Duodenal mucosa (tissue), 2 donors: ENCODE results near the gene HNF4A.

ENCODE experiments used
- H3K27ac ChIP-seq: one replicate; pipeline ENCODE4 v1.7.0; 2013; ENCODE audit warnings: low read depth, low read length
- H3K27me3 ChIP-seq, 2 donors: one replicate each; pipeline ENCODE4 v1.7.0; 2013; ENCODE audit warnings: low read length in 2 of 2, control low read depth in 1 of 2; ENCODE audit not compliant: insufficient read depth in 2 of 2, control insufficient read depth in 1 of 2
- H3K36me3 ChIP-seq, 2 donors: one replicate each; pipeline ENCODE4 v1.7.0; 2013; ENCODE audit warnings: low read length in 2 of 2, control low read depth in 1 of 2; ENCODE audit not compliant: insufficient read depth in 2 of 2, control insufficient read depth in 1 of 2
- H3K4me1 ChIP-seq, 2 donors: one replicate each; pipeline ENCODE4 v1.7.0; 2013; ENCODE audit warnings: low read length in 2 of 2, control low read depth in 1 of 2; ENCODE audit not compliant: insufficient read depth in 2 of 2, control insufficient read depth in 1 of 2
- H3K4me3 ChIP-seq, 2 donors: one replicate each; pipeline ENCODE4 v1.7.0; 2013; ENCODE audit warnings: low read length in 2 of 2, low read depth in 1 of 2
- H3K9ac ChIP-seq, 2 donors: one replicate each; pipeline ENCODE4 v1.7.0; 2013; ENCODE audit warnings: low read length in 2 of 2, low read depth in 1 of 2
- H3K9me3 ChIP-seq, 2 donors: one replicate each; pipeline ENCODE4 v1.7.0; 2013; ENCODE audit warnings: low read length in 2 of 2, control low read depth in 1 of 2; ENCODE audit not compliant: control insufficient read depth in 1 of 2

Gene HNF4A

DNA sequence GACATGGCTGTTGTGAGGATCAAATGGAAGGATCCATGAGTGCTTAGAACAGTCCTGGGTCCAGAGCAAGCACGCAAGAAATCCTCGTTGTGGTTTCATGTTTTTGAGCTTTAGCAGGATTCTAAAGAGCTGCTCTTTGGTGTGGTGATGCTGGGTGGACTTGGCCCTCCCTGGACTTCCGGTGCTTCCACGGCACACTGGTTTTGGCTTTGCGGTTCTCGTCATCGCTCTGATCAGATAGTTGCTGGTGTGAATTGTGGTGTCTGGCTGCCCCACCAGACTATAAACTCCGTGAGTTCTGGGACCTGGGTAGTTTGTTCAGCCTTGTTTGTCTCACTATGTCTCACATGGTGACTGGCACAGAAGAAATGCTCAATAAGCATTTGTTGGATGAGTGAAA, 3.3 kb downstream of the HNF4A start:
- H3K9me3 ChIP-seq, result no peaks in the 10 kb centered on the region
- peaks cover 28 to 37% of the 10 kb centered on the region in 2 donors for H3K4me1 ChIP-seq
- peak overlapping the region; percentile 42 to 55 for H3K4me3 ChIP-seq
- H3K9ac ChIP-seq, result peak overlapping the region; percentile 16 to 30
- H3K36me3 ChIP-seq, result peaks cover 3 to 4% of the 10 kb centered on the region in 2 donors
- no peak overlapping the region for H3K27ac ChIP-seq
- H3K27me3 ChIP-seq, result no peaks in the 10 kb centered on the region

DNA sequence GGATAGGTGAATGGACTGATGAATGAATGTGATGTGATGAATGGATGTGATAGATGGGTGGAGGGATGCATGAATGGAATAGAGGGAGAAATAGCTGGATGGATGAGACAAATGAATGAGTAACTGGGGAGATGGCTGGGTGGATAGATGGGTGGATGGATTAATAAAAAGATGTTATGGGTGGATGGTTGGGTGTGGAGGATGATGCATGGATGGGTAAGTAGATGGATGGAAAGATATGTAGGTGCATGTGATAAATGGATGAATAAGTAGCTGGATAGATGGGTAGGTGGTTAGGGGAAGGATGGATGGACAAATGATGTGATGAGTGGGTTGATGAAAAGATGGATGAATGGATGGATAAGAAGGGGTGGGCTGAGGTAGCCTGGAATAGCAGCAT, 4.7 kb downstream of the HNF4A start:
- Histone ChIP-seq H3K4me3 (no peak overlapping the region), H3K9me3 (no peaks in the 10 kb centered on the region), H3K27ac (no peak overlapping the region), H3K4me1 (peaks cover 28 to 37% of the 10 kb centered on the region in 2 donors), H3K36me3 (peaks cover 3 to 6% of the 10 kb centered on the region in 2 donors), H3K9ac (no peak overlapping the region), H3K27me3 (no peaks in the 10 kb centered on the region)

DNA sequence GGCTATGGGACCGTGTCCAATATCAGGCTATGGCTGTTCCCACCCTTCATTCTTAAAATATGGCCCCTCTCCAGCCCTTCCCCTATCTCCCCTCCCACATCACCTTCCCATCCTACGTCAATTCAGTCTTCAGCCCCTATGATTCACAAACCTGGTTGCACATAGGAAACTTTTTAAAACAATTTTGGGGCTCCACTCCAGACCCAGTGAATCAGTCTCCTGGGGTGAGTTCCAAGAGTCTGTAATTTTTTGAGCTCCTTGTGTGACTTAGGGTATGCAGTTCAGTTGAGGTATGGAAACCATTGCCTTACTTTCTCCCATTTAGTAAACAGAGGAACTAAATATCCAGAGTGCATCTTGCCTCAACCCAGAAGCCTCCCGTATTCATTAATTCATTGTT, 5.5 kb downstream of the HNF4A start:
- peaks cover 28 to 37% of the 10 kb centered on the region in 2 donors for H3K4me1 ChIP-seq
- no peak overlapping the region for H3K4me3 ChIP-seq
- no peak overlapping the region for H3K27ac ChIP-seq
- H3K27me3 ChIP-seq, result no peaks in the 10 kb centered on the region
- no peak overlapping the region for H3K9ac ChIP-seq
- H3K9me3 ChIP-seq, result no peaks in the 10 kb centered on the region
- H3K36me3 ChIP-seq, result peaks cover 3 to 6% of the 10 kb centered on the region in 2 donors

DNA sequence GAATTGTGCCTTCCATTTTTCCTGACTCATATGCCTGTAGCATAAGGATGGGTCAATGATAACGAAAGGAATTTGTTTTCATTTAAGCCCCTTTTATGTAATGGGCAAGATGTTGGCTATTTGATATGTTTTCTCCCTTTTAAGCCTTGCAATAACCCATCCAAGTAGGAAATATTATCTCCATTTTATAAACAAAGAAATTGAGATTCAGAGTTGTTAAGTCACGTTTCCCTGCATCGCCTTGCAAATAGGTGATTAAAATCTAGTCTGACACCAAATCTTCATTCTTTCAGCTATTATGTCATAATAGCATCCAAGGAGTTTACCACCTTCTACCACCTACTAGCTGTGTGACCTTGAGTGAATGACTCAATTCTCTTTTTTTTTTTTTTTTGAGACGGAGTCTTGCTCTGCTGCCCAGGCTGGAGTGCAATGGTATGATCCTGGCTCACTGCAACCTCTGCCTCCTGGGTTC, 7.0 kb downstream of the HNF4A start:
- no peaks in the 10 kb centered on the region for H3K9me3 ChIP-seq
- peaks cover 23 to 29% of the 10 kb centered on the region in 2 donors for H3K4me1 ChIP-seq
- H3K36me3 ChIP-seq, result peaks cover 2 to 3% of the 10 kb centered on the region in 2 donors
- no peak overlapping the region for H3K27ac ChIP-seq
- H3K9ac ChIP-seq, result no peak overlapping the region
- H3K27me3 ChIP-seq, result no peaks in the 10 kb centered on the region
- H3K4me3 ChIP-seq, result no peak overlapping the region

DNA sequence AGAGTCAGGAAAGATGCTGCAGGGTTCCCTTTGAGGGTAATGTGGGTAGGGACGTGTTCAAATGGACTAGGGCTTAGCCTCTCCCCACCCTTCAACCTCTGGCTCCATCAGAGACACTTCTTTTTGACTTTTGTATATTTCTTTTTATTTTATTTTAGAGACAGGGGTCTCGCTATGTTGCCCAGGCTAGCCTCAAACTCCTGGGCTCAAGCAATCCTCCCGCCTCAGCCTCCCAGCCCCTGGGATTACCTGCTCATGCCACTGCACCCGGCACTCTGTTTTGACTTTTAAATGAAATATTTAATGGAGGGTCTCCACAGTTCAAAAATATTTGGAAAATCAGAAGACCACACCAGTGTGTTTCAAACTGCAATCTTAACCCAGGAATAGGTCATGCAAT, 8.6 kb downstream of the HNF4A start:
- no peak overlapping the region for H3K4me3 ChIP-seq
- H3K4me1 ChIP-seq, result peaks cover 10 to 25% of the 10 kb centered on the region in 2 donors
- H3K27me3 ChIP-seq, result no peaks in the 10 kb centered on the region
- no peaks in the 10 kb centered on the region for H3K9me3 ChIP-seq
- peaks cover 2 to 7% of the 10 kb centered on the region in 2 donors for H3K36me3 ChIP-seq
- no peak overlapping the region for H3K27ac ChIP-seq
- H3K9ac ChIP-seq, result no peak overlapping the region

DNA sequence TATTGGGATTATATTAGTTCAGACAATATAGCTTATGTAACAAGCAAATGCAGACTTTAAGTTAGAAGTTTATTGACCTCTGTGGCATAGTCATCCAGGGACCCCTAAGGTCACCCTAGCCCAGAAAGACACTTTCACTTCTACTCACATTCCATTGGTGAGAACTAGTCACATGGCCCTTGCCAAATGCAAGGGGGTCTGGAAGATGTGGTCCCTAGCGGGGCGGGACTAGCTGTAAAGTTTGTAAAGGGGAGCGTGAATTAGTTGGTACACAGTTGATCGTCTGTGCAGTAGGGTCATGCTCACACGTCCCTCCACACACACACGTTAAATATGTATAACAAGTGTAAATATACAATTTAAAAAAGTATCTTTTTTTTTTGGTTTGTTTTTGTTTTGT, 9.3 kb downstream of the HNF4A start:
- Histone ChIP-seq H3K36me3 (peaks cover 2 to 7% of the 10 kb centered on the region in 2 donors), H3K9me3 (no peaks in the 10 kb centered on the region), H3K4me3 (no peak overlapping the region), H3K9ac (no peak overlapping the region), H3K27me3 (no peaks in the 10 kb centered on the region), H3K4me1 (peaks cover 11 to 23% of the 10 kb centered on the region in 2 donors), H3K27ac (no peak overlapping the region)

DNA sequence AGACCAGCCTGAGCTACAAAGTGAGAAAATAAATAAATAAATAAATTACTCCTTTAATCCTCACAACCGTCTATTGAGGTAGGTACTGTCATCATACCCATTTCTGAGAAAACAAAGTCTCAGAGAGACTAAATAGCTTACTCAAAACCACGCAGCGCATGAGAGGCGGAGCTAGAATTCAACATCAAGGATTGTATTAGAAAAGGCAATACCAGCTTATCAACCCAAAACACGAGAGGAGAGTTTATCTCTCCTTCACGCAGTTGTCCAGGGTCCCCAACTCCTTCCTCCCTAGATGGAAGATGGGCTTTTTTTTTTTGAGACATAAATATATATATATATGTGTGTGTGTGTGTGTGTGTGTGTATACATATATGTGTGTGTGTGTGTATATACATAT, 12.2 kb downstream of the HNF4A start:
- H3K27ac ChIP-seq, result no peak overlapping the region
- no peak overlapping the region for H3K9ac ChIP-seq
- H3K36me3 ChIP-seq, result peaks cover 2 to 4% of the 10 kb centered on the region in 2 donors
- no peaks in the 10 kb centered on the region for H3K27me3 ChIP-seq
- peaks cover 18 to 19% of the 10 kb centered on the region in 2 donors for H3K4me1 ChIP-seq
- no peaks in the 10 kb centered on the region for H3K9me3 ChIP-seq
- H3K4me3 ChIP-seq, result no peak overlapping the region

DNA sequence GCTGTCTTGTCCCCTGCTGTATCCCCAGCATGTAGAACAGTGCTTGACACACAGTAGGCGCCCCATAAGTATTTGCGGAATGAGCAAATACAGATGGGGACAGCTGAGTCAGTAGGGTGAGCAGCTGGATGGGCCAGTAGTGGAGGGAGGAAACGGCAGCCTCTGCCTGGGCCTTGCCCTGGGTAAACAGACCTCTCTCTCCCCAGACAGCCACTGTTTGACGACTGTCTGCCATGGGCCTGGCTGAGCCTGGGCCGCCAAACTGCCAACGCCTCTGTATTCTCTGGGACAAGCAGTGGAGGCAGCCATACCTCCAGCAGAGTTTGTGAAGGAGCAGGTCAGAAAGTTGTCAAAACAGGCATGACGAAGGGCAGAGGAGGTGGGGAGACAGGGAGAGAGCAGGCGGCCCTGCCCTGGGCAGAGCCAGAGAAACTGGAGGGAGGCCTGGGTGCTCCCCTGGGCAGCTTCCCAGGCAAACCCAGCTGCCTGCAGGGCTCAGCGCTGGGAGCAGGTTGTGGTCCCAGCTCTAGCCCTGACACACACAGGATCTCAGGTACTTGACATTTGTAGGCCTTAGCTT, 15.2 kb downstream of the HNF4A start:
- no peak overlapping the region for H3K4me3 ChIP-seq
- no peak overlapping the region for H3K27ac ChIP-seq
- H3K9ac ChIP-seq, result no peak overlapping the region
- H3K27me3 ChIP-seq, result no peaks in the 10 kb centered on the region
- peaks cover 18 to 19% of the 10 kb centered on the region in 2 donors for H3K4me1 ChIP-seq
- no peaks in the 10 kb centered on the region for H3K9me3 ChIP-seq
- H3K36me3 ChIP-seq, result peaks cover 0 to 4% of the 10 kb centered on the region in 2 donors

DNA sequence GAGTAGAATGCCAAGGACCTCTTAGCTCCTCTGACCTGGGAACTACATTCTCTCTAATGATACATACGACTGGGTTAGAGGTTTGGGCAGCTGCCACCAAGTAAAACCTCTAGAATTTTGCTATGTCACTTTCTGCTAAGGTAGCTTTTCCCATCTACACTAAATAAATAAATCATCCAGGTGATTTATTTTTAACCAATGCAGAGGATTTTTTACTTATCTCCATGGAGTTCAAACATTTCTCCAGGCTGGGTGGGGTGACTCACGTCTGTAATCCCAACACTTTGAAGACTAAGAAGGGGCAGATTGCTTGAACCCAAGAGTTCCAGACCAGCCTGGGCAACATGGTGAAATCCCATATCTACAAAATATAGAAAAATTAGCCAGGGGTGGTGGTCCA, 27.1 kb downstream of the HNF4A start:
- Histone ChIP-seq H3K27me3 (no peaks in the 10 kb centered on the region), H3K36me3 (peaks cover 0 to 6% of the 10 kb centered on the region in 2 donors), H3K4me3 (no peak overlapping the region), H3K4me1 (peaks cover 6 to 8% of the 10 kb centered on the region in 2 donors), H3K27ac (no peak overlapping the region), H3K9ac (no peak overlapping the region), H3K9me3 (no peaks in the 10 kb centered on the region)

DNA sequence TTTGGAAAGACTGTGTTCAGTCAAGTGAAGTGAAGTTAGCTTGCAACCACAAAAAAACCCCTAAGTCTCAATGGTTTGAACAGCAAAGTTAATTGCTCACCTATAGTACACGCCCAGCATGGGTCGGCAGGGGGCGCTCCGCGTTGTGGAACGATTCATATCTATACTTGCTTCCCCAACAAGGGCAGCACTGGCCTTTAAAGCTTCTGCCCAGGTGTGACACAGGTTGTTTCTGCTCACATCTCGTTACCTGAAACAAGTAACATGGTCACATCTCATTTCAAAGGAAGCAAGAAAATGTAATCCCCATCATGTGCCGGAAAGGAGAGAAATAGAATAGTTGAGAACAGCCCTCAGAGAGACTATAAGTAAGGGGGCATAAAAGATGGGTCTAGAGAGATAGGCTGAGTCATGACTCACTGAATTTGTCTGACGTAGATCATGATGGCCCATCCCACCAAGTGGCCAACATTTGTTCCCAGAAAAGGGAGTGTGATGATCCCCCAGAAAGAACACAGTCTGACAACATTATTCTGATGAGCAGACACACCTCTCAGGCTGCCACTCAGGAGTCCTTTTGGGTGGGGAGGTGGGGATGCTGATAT, 29.0 kb downstream of the HNF4A start:
- peaks cover 15 to 22% of the 10 kb centered on the region in 2 donors for H3K4me1 ChIP-seq
- H3K36me3 ChIP-seq, result peaks cover 0 to 7% of the 10 kb centered on the region in 2 donors
- H3K27me3 ChIP-seq, result no peaks in the 10 kb centered on the region
- H3K27ac ChIP-seq, result no peak overlapping the region
- H3K9me3 ChIP-seq, result no peaks in the 10 kb centered on the region
- no peak overlapping the region for H3K4me3 ChIP-seq
- no peak overlapping the region for H3K9ac ChIP-seq
